ENCODE data around the gene KLK14.

KLK14 gene

DNA sequence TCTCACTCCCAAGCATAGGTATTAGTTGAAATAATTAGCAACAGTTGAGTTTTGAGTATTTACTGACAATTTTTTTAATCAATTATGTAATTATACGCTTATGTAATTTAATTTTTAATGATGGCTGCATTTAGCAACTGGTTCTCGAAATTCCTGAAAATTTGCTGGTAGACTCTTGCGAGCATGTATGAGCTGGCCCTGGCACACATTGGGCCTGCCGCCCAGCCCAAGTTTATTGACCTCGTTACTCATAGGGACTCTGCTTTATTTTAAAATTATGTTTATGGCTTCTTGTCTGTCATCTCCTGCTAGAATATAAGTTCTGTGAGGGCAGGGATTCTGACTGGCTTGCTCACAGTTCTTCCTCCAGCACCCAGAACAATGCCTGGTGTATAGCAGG is 6.7 kb downstream of the KLK14 start:
- H3K27ac ChIP-seq, result no peak overlapping the region
- TF ChIP-seq, protein P1, sequence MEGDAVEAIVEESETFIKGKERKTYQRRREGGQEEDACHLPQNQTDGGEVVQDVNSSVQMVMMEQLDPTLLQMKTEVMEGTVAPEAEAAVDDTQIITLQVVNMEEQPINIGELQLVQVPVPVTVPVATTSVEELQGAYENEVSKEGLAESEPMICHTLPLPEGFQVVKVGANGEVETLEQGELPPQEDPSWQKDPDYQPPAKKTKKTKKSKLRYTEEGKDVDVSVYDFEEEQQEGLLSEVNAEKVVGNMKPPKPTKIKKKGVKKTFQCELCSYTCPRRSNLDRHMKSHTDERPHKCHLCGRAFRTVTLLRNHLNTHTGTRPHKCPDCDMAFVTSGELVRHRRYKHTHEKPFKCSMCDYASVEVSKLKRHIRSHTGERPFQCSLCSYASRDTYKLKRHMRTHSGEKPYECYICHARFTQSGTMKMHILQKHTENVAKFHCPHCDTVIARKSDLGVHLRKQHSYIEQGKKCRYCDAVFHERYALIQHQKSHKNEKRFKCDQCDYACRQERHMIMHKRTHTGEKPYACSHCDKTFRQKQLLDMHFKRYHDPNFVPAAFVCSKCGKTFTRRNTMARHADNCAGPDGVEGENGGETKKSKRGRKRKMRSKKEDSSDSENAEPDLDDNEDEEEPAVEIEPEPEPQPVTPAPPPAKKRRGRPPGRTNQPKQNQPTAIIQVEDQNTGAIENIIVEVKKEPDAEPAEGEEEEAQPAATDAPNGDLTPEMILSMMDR (conservative IDR thresholded peaks at IDR 0.05), result no peak
- TF ChIP-seq ZFX (IDR thresholded peaks at IDR 0.05), result no peak

DNA sequence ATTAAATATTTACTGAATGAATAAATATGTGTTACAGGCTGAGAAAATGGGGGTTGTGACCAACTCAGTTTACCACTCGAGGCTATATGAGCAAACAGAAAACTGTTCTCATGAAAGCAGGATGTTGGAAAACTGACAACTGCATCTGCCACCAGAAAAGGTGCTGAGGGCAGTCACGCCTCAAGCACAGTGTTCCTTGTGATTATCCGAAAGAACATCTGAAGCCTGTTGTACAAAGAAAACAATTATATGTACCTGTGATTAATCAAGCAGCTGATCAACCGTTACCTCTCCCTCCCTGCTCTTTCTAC is 11.6 kb downstream of the KLK14 start:
- TF ChIP-seq, protein P1 (conservative IDR thresholded peaks at IDR 0.05), result no peak
- no peak for TF ChIP-seq ZFX (IDR thresholded peaks at IDR 0.05)
- H3K27ac ChIP-seq, result peak overlapping the region; percentile 75

DNA sequence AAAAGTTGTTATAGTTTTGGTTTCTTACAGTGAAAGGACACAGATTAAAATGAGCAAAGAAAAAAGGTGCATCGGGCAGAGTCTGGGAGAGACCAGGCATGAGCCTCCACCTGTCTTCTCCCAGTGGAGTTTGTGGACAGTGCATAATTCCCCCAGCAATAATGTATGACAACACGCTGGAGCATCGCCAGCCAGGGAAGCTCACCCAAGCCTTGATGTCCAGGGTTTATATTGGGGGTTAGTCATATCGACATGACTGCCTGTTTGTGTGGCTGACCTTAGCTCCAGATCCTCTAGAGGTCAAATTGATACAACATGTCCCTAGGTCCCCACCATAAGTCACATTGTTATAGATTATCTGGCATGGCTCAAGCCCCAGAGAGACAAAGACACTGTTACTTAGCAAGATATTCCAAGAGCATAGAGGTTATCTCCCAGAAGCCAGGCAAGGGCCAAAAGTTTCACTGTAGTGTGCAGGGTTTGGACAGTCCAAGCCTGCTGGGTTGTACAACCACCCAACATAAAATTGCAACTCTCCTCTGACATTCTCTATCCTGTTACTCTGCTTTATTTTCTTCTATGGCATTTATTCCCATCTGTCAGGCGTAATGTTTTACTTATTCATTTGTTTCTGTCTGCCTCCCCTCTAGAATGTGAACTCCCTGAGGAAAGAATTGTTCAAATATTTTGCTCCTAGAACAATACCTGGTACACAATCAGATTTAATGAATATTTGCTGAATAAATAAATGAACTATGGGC is 12.2 kb downstream of the KLK14 start:
- TF ChIP-seq, protein P1 (conservative IDR thresholded peaks at IDR 0.05), result no peak
- peak overlapping the region; percentile 75 for H3K27ac ChIP-seq

DNA sequence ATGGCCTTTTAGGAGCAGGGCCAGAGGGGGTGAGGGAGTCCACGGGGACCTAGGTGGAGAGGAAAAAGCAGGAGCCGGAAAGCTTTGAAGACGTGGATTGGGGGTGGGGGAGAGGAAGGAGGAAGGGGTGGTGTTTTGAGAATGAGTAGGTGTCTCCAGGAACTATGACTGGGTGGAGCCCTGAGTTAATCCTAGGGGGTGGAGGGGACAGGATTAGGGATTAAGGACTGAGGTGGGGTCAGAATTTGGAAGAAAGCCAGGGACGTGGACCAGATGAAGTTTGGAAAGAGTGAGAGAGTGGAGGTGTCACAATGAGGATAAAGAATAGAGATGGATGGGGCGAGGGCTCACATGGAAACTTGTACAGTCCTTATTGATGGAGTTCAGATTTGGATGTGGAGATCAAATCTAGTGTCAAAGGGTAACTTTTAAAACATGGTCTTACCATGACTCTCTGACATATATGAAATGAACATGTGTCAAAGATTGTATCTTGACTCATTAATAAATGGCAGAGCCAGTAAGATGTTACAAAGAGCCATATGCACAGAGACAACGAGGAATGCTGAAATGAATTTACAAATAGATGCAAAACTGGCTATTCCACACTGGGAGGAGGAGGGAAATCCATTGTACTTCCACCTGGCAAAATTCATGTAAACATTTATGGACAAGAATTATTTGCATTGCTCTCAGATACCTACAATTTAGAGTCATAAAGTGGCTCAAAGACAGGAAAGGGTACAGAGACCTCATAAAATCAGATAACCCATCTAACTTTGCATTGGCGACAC is 16.1 kb downstream of the KLK14 start:
- TF ChIP-seq, protein P1 (conservative IDR thresholded peaks at IDR 0.05), result no peak
- TF ChIP-seq ZFX (IDR thresholded peaks at IDR 0.05), result no peak
- H3K27ac ChIP-seq, result peak overlapping the region; percentile 30

DNA sequence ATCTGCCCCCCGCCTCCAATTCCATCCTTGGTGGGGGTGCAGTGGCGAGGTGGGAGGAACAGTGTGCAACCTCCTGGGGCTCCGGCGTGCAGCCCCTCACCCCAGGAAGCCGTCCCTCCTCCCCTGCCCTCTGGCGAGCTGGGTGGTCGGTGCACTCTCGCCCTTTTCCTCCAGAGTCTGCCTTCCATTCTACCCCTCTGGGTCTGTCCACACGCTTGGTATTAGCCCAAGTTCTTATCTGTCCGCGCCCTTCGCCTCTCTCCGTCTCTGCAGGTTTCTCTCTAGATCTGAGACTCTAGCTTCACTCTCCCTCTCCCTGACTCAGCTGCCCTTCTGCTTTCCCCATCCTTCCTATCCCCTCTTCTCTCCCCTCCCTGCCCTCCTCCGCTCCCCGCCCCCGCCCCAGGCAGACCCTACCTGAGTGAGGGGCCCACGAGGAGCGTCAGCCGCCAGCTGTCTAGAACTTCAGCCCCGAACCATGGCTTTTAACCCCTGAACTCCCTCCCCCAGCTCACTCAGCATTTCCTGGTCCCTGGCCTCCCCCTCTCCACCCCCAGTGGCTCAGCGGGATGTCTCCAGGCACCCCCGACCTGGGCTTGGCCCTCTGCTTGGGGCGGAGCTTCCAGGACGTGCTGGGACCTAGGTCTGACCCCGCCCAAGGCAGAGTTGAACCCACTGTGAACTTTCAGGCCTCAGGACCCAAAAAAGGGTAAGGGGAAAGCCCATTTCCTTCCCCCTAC is 17.3 kb downstream of the KLK14 start:
- H3K27ac ChIP-seq, result peak overlapping the region; percentile 30
- TF ChIP-seq, protein P1 (conservative IDR thresholded peaks at IDR 0.05), result no peak
- TF ChIP-seq ZFX (IDR thresholded peaks at IDR 0.05), result no peak

DNA sequence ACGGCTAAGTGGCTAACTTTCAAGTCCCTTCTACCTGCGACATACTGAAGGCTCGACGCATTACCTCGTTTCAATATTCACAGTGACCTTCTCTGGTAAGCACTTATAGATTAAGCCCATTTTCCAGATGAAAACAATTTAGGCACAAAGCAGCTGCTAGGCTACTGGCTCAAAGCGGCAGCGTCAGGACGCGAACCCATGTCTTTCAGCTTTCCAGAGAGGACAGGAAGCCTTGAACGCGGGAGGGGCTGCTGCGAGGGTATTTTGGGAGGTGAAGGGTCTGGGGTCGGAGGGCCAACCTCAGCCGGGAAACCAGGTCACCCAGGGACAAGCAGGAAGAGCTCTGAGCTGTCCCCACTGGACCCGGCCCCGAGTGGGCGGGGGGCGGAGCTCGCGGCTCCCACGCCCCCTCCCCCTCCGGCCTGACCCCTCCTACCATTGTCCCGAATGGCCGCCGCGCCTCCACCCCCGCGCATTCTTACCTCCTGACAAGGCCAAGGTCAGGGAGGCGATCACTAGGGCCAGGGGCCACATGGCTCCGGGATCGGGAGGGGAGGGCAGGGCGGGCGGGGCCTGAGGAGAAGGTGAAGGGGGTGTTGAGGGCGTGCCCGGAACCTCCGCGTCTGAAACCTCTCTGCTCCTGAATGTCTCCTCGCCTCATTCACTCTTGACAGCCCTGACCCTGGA is 18.0 kb downstream of the KLK14 start, which contains the start of gene KLK13:
Gene KLK13, minus strand, starts transcription at position 559 of the 687 bp plus-strand sequence. Its CDS starts 25 bp downstream, at position 534.
- TF ChIP-seq ZFX (IDR thresholded peaks at IDR 0.05), result no peak
- TF ChIP-seq, protein P1 (conservative IDR thresholded peaks at IDR 0.05), result no peak
- H3K27ac ChIP-seq, result peak within 1 kb of the TSS; percentile 30

Measured in C4-2B (cell line).